Endothelial cell of umbilical vein (primary cell): ENCODE measurements around the gene CNIH2. TPM values are rescaled to one million over a fixed set of nuclear protein-coding genes. Genes with fewer than 3 reads are reported as not detected.

Experiments
- BruUV-seq: library from RNA; stranded (reverse); fragments of 400-500 nt; replicated peaks from 2 replicates; lab custom pipeline; 2021; lab: Mats Ljungman, UMichigan
- CTCF ChIA-PET: fragments of 300-600, 350-600 bp; sonication (Branson Sonifier 250); formaldehyde crosslinking; loops from one replicate; lab custom pipeline; 2021; ENCODE audit warnings: antibody characterized with exemption, inconsistent platforms; lab: Charles Lee
- POLR2A ChIA-PET: fragments of 300-600, 350-600 bp; sonication (Branson Sonifier 250); formaldehyde crosslinking; loops from one replicate; lab custom pipeline; 2021; ENCODE audit warnings: antibody characterized with exemption, inconsistent platforms; lab: Charles Lee
- DNase-seq: peaks from one replicate; pipeline ENCODE4 v3.0.0-alpha.2; 2011; ENCODE audit warnings: low read depth, low spot score
- FAIRE-seq: peaks from 2 replicates; lab custom pipeline; 2011; peaks lifted over from hg19 to GRCh38; lab: Jason Lieb, UNC
- H2AFZ ChIP-seq: 2 replicates; pipeline ENCODE4 v1.6.0; 2012; ENCODE audit warnings: low read depth, low read length, control low read depth, inconsistent platforms
- H3K27ac ChIP-seq: 2 replicates; pipeline ENCODE4 v1.5.1; 2011; ENCODE audit warnings: low read depth, mild to moderate bottlenecking, control low read depth, low read length, moderate library complexity; ENCODE audit not compliant: insufficient read depth
- H3K27me3 ChIP-seq, 2 experiments: 2 replicates each; pipeline versions ENCODE4 v1.6.0 to v1.6.1; 2011; ENCODE audit warnings: low read length in 2 of 2, mixed read lengths in 1 of 2; ENCODE audit not compliant: control insufficient read depth in 2 of 2, insufficient read depth in 2 of 2
- H3K36me3 ChIP-seq, 2 experiments: 2 replicates in 1 of 2; 3 replicates in 1 of 2; pipeline ENCODE4 v1.5.1; 2011; ENCODE audit warnings: low read length in 2 of 2, mild to moderate bottlenecking in 1 of 2, moderate library complexity in 1 of 2; ENCODE audit not compliant: control insufficient read depth in 2 of 2, insufficient read depth in 2 of 2; ENCODE audit errors: extremely low read depth in 1 of 2
- H3K4me1 ChIP-seq: 3 replicates; pipeline ENCODE4 v1.5.1; 2011; ENCODE audit warnings: mild to moderate bottlenecking, low read length; ENCODE audit not compliant: control insufficient read depth, insufficient read depth; ENCODE audit errors: extremely low read depth
- H3K4me2 ChIP-seq: 2 replicates; pipeline ENCODE4 v1.6.1; 2011; ENCODE audit warnings: low read length, control low read depth, mixed read lengths; ENCODE audit not compliant: insufficient read depth
- H3K4me3 ChIP-seq, 3 experiments: fragments of 200-600 bp in 1 of 3; sonication (generic), shearing (Covaris generic) in 1 of 3; replicated peaks in 1 of 3; 2 replicates each; pipeline ENCODE4 v1.5.1; 2011 to 2016; ENCODE audit warnings: control low read depth in 3 of 3, low read length in 3 of 3, mild to moderate bottlenecking in 2 of 3, inconsistent platforms in 1 of 3, low read depth in 1 of 3, moderate library complexity in 1 of 3; ENCODE audit not compliant: insufficient read depth in 1 of 3
- H3K79me2 ChIP-seq: 2 replicates; pipeline ENCODE4 v1.6.0; 2012; ENCODE audit warnings: low read length, inconsistent platforms; ENCODE audit not compliant: control insufficient read depth, insufficient read depth
- H3K9ac ChIP-seq: replicated peaks from 2 replicates; pipeline ENCODE3; 2011; ENCODE audit warnings: low read length, control low read depth; ENCODE audit not compliant: insufficient read depth; ENCODE audit errors: extremely low read depth
- H3K9me1 ChIP-seq: replicated peaks from 3 replicates; pipeline ENCODE4 v1.6.0; 2011; ENCODE audit warnings: mild to moderate bottlenecking, low read length; ENCODE audit not compliant: control insufficient read depth, insufficient read depth; ENCODE audit errors: extremely low read depth
- H3K9me3 ChIP-seq: replicated peaks from 2 replicates; pipeline ENCODE4 v1.5.1; 2012; ENCODE audit warnings: low read length, inconsistent platforms; ENCODE audit not compliant: control insufficient read depth, insufficient read depth
- H4K20me1 ChIP-seq: replicated peaks from 2 replicates; pipeline ENCODE3; 2011; ENCODE audit warnings: mild to moderate bottlenecking, low read length; ENCODE audit not compliant: control insufficient read depth, insufficient read depth; ENCODE audit errors: extremely low read depth
- EZH2 ChIP-seq: IDR thresholded peaks from 2 replicates; pipeline ENCODE4 v1.6.1; 2012; ENCODE audit warnings: borderline replicate concordance, low read depth, mild to moderate bottlenecking, moderate library complexity, low read length, inconsistent platforms; ENCODE audit not compliant: severe bottlenecking
- FOS ChIP-seq: IDR thresholded peaks from 2 replicates; pipeline ENCODE4 v1.6.1; 2011; ENCODE audit warnings: mild to moderate bottlenecking, low read length, moderate library complexity, borderline replicate concordance; ENCODE audit not compliant: insufficient read depth
- GATA2 ChIP-seq: IDR thresholded peaks from 2 replicates; pipeline ENCODE4 v1.7.0; 2011; ENCODE audit warnings: low read depth, mild to moderate bottlenecking, moderate library complexity, mixed read lengths, low read length; ENCODE audit not compliant: insufficient read length, insufficient read depth
- JUN ChIP-seq: IDR thresholded peaks from 2 replicates; pipeline ENCODE4 v1.6.1; 2011; ENCODE audit warnings: borderline replicate concordance, low read depth; ENCODE audit not compliant: insufficient read length, insufficient read depth
- MAX ChIP-seq: IDR thresholded peaks from 2 replicates; pipeline ENCODE4 v1.6.1; 2011; ENCODE audit not compliant: insufficient read depth, insufficient read length
- MYC ChIP-seq: IDR thresholded peaks from one replicate; pipeline ENCODE4 v1.6.1; 2011; ENCODE audit warnings: mild to moderate bottlenecking, low read depth, low read length
- POLR2A ChIP-seq: IDR thresholded peaks from 2 replicates; pipeline ENCODE4 v1.6.1; 2012; ENCODE audit warnings: low read depth, mild to moderate bottlenecking, control low read depth, low read length
- POLR2AphosphoS5 ChIP-seq: IDR thresholded peaks from 2 replicates; pipeline ENCODE4 v1.6.1; 2012; ENCODE audit warnings: low read depth, mild to moderate bottlenecking, control low read depth, low read length, moderate library complexity; ENCODE audit not compliant: insufficient read depth
- dilution Hi-C: fragments of 300-500 bp; cut with MboI; formaldehyde crosslinking; loops from one replicate; pipeline ENCODE4 v1.15.0; 2019; ENCODE audit warnings: low sequenced_read_pairs; ENCODE audit not compliant: extremely low pct_ligation_motif_present
- intact Hi-C: fragments of 100-400 bp; cut with micrococcal nuclease; formaldehyde crosslinking; loops from one replicate; pipeline ENCODE4 v1.10.0; 2022
- polyA plus RNA-seq, 4 experiments: library from polyadenylated mRNA; depleted of rRNA in 3 of 4; stranded (reverse) in 3 of 4; unstranded in 1 of 4; fragments of >200 nt; gene quantifications; 2 replicates each; pipeline versions ENCODE4 v1.2.1 to v1.2.3, GENCODE V29; 2011 to 2012; ENCODE audit warnings: missing spikeins in 1 of 4
- total RNA-seq: library from RNA; stranded (reverse); gene quantifications from 2 replicates; pipeline ENCODE4 v1.2.3, GENCODE V29; 2021
- TF ChIP-seq, protein P1 (sequence below), 2 donors: IDR thresholded peaks; 1 replicate in 1 of 2; 2 replicates in 1 of 2; pipeline ENCODE4 v1.5.1; 2011; ENCODE audit warnings: low read length in 2 of 2, mild to moderate bottlenecking in 2 of 2, moderate library complexity in 2 of 2, control low read depth in 1 of 2, inconsistent platforms in 1 of 2, low read depth in 1 of 2; ENCODE audit not compliant: insufficient read depth in 1 of 2; ENCODE audit errors: extremely low read depth in 1 of 2

CNIH2 gene
- total and polyA plus RNA-seq, 2 donors (not counting 3 experiments of a cell fraction or from before 2014, with no cell fraction given): 0.46 to 1.2 TPM

DNA sequence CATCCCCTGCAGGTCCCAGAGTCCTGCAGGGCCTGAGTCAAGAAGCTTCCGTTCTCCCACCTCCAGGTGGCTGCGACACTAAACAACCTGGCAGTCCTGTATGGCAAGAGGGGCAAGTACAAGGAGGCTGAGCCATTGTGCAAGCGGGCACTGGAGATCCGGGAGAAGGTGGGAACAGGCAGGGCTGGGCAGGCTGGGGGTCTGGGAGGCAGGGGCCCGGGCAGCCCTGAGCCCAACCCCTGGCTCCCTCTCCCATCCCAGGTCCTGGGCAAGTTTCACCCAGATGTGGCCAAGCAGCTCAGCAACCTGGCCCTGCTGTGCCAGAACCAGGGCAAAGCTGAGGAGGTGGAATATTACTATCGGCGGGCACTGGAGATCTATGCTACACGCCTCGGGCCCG is 14.2 kb upstream of the CNIH2 start:
- Histone ChIP-seq H2AFZ (no peak overlapping the region), H3K4me3 (no peak overlapping the region), H3K9me3 (no peaks in the 10 kb centered on the region), H3K4me1 (peaks cover 6% of the 10 kb centered on the region), H3K27me3 (no peaks in the 10 kb centered on the region), H3K79me2 (peaks cover 1% of the 10 kb centered on the region), H3K27ac (no peak overlapping the region), H3K9me1 (no peaks in the 10 kb centered on the region), H4K20me1 (no peaks in the 10 kb centered on the region), H3K9ac (no peak overlapping the region), H3K36me3 (peaks cover 0 to 42% of the 10 kb centered on the region in 2 experiments), H3K4me2 (no peak overlapping the region)
- intact Hi-C loops: no loop called here
- ChIA-PET POLR2A (no interaction called here), CTCF (interaction anchor here (2.3 kb wide), 1 partner anchor 19 kb away, joined by 7 read pairs; no protein-coding TSS in a partner anchor)
- TF ChIP-seq JUN (no peak), POLR2A (no peak), EZH2 (no peak), POLR2AphosphoS5 (no peak), GATA2 (no peak), MAX (no peak), MYC (no peak), FOS (no peak)
- TF ChIP-seq, protein P1, sequence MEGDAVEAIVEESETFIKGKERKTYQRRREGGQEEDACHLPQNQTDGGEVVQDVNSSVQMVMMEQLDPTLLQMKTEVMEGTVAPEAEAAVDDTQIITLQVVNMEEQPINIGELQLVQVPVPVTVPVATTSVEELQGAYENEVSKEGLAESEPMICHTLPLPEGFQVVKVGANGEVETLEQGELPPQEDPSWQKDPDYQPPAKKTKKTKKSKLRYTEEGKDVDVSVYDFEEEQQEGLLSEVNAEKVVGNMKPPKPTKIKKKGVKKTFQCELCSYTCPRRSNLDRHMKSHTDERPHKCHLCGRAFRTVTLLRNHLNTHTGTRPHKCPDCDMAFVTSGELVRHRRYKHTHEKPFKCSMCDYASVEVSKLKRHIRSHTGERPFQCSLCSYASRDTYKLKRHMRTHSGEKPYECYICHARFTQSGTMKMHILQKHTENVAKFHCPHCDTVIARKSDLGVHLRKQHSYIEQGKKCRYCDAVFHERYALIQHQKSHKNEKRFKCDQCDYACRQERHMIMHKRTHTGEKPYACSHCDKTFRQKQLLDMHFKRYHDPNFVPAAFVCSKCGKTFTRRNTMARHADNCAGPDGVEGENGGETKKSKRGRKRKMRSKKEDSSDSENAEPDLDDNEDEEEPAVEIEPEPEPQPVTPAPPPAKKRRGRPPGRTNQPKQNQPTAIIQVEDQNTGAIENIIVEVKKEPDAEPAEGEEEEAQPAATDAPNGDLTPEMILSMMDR (IDR thresholded peaks at IDR 0.05; ENCODE audit: extremely low read depth in 1 of 2, insufficient read depth in 1 of 2, low read depth in 1 of 2, low read length in 2 of 2): no peak
- dilution Hi-C loops: no loop called here
- no peak for DNase-seq
- FAIRE-seq: no peak
- BruUV-seq: no TSS peak
